ENCODE results near the gene ST6GALNAC1. TPM values are rescaled to one million over a fixed set of nuclear protein-coding genes. Genes with fewer than 3 reads are reported as not detected.
A peak's percentile ranks its signal among the peaks of the same experiment; 100 is the strongest.
"Not testable (repeated sequence)": the region's sequence is repeated elsewhere in the genome, so short reads cannot be mapped to it uniquely, and the experiment has no call there.

The ST6GALNAC1 gene
- total RNA-seq, 1 experiment from 2014 or later: not detected

DNA sequence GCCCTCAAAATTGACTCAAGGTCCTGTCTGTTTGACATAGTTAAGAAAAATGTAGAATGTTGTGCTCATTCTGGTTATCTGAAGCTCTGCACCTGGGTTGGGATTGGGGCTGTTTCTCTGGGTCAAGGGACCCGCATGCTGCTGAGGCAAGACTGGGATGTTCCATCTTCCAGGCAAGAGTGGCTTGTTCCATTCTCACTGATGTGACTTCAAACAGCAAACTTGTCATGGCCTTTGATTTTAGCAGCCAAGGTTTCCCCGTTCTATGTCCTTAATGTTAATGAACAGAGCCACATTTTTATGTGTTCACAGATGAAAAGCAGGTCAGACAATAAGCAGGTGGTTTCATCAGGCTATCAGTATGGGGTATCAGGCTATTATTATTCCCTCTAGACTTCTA, 25.7 kb downstream of the ST6GALNAC1 start:
- ChIA-PET CTCF (interaction anchor here (0.7 to 1.0 kb wide), 2 partner anchors 71 to 112 kb away, joined by 3 read pairs; no protein-coding TSS in a partner anchor), POLR2A (no interaction called here)
- no peaks in the 10 kb centered on the region for H3K36me3 Mint-ChIP-seq (ENCODE audit: insufficient read depth, unreplicated experiment)
- H3K4me3 Mint-ChIP-seq (ENCODE audit: unreplicated experiment): no peak overlapping the region
- no peak for DNase-seq (ENCODE audit: unreplicated experiment)
- no peak overlapping the region for H3K27ac Mint-ChIP-seq (ENCODE audit: low read depth, unreplicated experiment)
- TF ChIP-seq, protein P1, sequence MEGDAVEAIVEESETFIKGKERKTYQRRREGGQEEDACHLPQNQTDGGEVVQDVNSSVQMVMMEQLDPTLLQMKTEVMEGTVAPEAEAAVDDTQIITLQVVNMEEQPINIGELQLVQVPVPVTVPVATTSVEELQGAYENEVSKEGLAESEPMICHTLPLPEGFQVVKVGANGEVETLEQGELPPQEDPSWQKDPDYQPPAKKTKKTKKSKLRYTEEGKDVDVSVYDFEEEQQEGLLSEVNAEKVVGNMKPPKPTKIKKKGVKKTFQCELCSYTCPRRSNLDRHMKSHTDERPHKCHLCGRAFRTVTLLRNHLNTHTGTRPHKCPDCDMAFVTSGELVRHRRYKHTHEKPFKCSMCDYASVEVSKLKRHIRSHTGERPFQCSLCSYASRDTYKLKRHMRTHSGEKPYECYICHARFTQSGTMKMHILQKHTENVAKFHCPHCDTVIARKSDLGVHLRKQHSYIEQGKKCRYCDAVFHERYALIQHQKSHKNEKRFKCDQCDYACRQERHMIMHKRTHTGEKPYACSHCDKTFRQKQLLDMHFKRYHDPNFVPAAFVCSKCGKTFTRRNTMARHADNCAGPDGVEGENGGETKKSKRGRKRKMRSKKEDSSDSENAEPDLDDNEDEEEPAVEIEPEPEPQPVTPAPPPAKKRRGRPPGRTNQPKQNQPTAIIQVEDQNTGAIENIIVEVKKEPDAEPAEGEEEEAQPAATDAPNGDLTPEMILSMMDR (IDR thresholded peaks at IDR 0.05; ENCODE audit: unreplicated experiment): no peak
- H3K27me3 Mint-ChIP-seq (ENCODE audit: insufficient read depth, unreplicated experiment): no peaks in the 10 kb centered on the region
- BruUV-seq (replicated peaks): no TSS peak
- intact Hi-C loops (cut with micrococcal nuclease): no loop called here
- no peaks in the 10 kb centered on the region for H3K9me3 Mint-ChIP-seq (ENCODE audit: unreplicated experiment)
- peaks cover 2% of the 10 kb centered on the region for H3K4me1 Mint-ChIP-seq (ENCODE audit: insufficient read depth, unreplicated experiment)

DNA sequence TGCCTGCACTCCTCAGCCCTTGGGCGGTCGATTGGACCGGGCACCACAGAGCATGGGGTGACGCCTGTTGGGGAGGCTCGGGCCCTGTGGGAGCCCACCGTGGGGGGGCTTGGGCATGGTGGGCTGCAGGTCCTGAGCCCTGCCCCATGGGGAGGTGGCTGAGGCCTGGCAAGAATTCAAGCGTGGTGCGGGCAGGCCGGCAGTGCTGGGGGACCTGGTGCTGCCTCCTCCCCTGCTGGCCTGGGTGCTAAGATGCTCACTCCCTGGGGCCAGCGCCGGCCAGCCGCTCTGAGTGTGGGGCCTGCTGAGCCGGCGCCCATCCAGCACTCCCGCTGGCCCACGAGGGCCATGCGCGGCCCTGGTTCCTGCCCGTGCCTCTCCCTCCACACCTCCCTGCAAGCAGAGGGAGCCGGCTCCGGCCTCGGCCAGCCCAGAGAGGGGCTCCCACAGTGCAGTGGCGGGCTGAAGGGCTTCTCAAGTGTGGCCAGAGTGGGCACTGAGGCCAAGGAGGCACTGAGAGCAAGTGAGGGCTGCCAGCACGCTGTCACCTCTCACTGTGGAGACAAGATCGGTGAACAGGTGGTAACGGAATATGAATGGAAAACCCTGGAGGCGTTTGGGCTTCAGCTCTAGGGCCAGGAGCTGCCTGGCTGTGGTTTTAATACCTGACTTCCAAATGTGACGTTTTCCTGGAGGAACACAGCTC, 28.5 kb downstream of the ST6GALNAC1 start:
- H3K9me3 Mint-ChIP-seq (ENCODE audit: unreplicated experiment): no peaks in the 10 kb centered on the region
- H3K27me3 Mint-ChIP-seq (ENCODE audit: insufficient read depth, unreplicated experiment): no peaks in the 10 kb centered on the region
- H3K4me3 Mint-ChIP-seq (ENCODE audit: unreplicated experiment): no peak overlapping the region
- TF ChIP-seq, protein P1 (IDR thresholded peaks at IDR 0.05; ENCODE audit: unreplicated experiment): no peak
- ChIA-PET POLR2A (interaction anchor here (0.6 to 1.9 kb wide), 2 partner anchors 47 to 509 kb away, joined by 4 to 5 read pairs; no protein-coding TSS in a partner anchor), CTCF (interaction anchor here (0.6 to 2.4 kb wide), 3 partner anchors 9 to 113 kb away, joined by 3 to 16 read pairs (median 3); no protein-coding TSS in a partner anchor)
- no peak overlapping the region for H3K27ac Mint-ChIP-seq (ENCODE audit: low read depth, unreplicated experiment)
- no TSS peak for BruUV-seq (replicated peaks)
- peaks cover 11% of the 10 kb centered on the region for H3K4me1 Mint-ChIP-seq (ENCODE audit: insufficient read depth, unreplicated experiment)
- peaks cover 5% of the 10 kb centered on the region for H3K36me3 Mint-ChIP-seq (ENCODE audit: insufficient read depth, unreplicated experiment)
- intact Hi-C loops (cut with micrococcal nuclease): no loop called here
- no peak for DNase-seq (ENCODE audit: unreplicated experiment)

DNA sequence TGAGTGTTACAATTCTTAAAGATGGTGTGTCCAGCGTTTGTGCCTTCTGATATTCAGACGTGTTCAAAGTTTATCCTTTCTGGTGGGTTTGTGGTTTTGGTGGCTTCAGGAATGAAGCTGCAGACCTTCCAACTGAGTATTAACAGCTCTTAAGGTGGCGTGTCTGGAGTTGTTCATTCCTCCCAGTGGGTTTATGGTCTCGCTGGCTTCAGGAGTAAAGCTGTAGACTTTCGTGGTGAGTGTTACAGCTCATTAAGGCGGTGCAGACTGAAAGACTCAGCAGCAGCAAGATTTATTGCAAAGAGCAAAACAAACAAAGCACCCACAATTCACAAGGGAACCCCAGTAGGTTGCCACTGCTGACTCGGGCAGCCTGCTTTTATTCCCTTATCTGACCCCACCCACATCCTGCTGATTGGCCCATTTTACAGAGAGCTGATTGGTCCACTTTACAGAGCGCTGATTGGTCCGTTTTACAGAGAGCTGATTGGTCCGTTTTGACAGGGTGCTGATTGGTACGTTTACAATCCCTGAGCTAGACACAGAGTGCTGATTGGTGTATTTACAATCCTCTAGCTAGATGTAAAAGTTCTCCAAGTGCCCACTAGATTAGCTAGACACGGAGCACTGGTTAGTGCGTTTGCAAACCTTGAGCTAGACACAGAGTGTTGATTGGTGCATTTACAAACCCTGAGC, 29.3 kb downstream of the ST6GALNAC1 start:
- DNase-seq (ENCODE audit: unreplicated experiment); H3K27ac Mint-ChIP-seq (ENCODE audit: low read depth, unreplicated experiment); H3K27me3 Mint-ChIP-seq (ENCODE audit: insufficient read depth, unreplicated experiment); intact Hi-C loops (cut with micrococcal nuclease); H3K4me3 Mint-ChIP-seq (ENCODE audit: unreplicated experiment); H3K36me3 Mint-ChIP-seq (ENCODE audit: insufficient read depth, unreplicated experiment); BruUV-seq (replicated peaks); H3K9me3 Mint-ChIP-seq (ENCODE audit: unreplicated experiment): not testable (repeated sequence)
- H3K4me1 Mint-ChIP-seq (ENCODE audit: insufficient read depth, unreplicated experiment): peaks cover 11% of the 10 kb centered on the region
- ChIA-PET POLR2A (interaction anchor here (2.1 to 3.0 kb wide), 3 partner anchors 10 to 58 kb away, joined by 6 to 17 read pairs (median 7); no protein-coding TSS in a partner anchor), CTCF (interaction anchor here (1.3 to 2.4 kb wide), 3 partner anchors 10 to 147 kb away, joined by 3 to 16 read pairs (median 3); partner anchors contain the start of gene AANAT)

DNA sequence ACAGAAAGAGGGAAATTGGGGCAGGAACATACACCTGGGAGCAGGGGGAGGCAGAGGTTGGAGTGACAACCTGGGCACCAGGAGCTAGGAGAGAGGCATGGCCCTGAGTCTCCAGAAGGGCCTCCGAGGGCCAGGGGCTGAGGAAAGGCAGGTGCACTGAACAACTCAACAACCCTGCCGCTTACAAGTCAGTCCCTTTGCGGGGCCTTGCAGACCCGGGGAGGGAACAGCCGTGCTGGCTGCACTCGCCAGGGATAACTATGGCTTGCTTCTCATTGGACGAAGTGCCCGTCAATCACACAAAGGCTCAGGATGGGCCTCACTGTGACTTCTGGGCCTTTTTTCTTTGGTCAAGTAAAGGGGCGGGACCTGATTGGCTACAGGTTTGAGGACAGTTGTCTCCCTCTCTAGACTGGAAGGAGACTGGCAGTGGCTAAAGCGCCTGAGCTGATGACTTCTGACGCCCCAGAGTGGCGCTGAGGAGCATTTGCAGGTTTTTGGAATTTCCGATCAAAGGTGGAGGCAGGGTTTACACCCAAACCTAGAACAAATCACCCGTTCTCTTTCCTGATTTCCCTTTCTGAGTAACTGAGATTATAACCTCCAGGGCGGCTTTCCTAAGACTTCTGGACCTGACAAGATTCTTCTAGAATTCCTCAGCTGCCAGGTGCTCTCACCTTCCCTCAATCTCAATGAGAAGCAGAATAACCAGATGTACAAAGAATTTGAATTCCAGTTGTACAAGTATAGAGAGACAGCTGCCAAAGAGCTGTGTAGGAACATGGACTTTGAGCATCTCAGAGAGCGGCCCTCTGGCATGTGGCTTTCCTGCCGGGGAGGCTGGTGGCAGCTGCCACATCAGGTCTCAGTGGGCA, 30.3 kb downstream of the ST6GALNAC1 start:
- Mint-ChIP-seq H3K4me3 (ENCODE audit: unreplicated experiment) (no peak overlapping the region), H3K27ac (ENCODE audit: low read depth, unreplicated experiment) (no peak overlapping the region), H3K36me3 (ENCODE audit: insufficient read depth, unreplicated experiment) (peaks cover 5% of the 10 kb centered on the region), H3K4me1 (ENCODE audit: insufficient read depth, unreplicated experiment) (peaks cover 11% of the 10 kb centered on the region), H3K9me3 (ENCODE audit: unreplicated experiment) (no peaks in the 10 kb centered on the region), H3K27me3 (ENCODE audit: insufficient read depth, unreplicated experiment) (no peaks in the 10 kb centered on the region)
- POLR2A ChIA-PET: interaction anchor here (0.6 to 3.0 kb wide), 4 partner anchors 11 to 1751 kb away, joined by 3 to 17 read pairs (median 6); no protein-coding TSS in a partner anchor
- peak; percentile 94 for DNase-seq (ENCODE audit: unreplicated experiment)
- BruUV-seq (replicated peaks): no TSS peak
- TF ChIP-seq, protein P1 (IDR thresholded peaks at IDR 0.05; ENCODE audit: unreplicated experiment): peak; percentile 14
- intact Hi-C loops (cut with micrococcal nuclease): no loop called here
- CTCF ChIA-PET: interaction anchor here (0.7 to 2.4 kb wide), 6 partner anchors 11 to 160 kb away, joined by 3 to 16 read pairs (median 4); partner anchors contain the start of gene AANAT

Measured in MCF 10A (cell line).